ENCODE data around the gene OR5AR1.
"Not testable (repeated sequence)": the region's sequence is repeated elsewhere in the genome, so short reads cannot be mapped to it uniquely, and the experiment has no call there.

OR5AR1 gene

GRCh38 chr11:56663386-56663785, at the start of gene OR5AR1:
Gene OR5AR1, plus strand, starts transcription at chr11:56663686. Its CDS starts 0 bp downstream, at chr11:56663686.
- no peak for DNase-seq

- no peak for DNase-seq
Measured at GRCh38 chr11:56624661-56625110, 38.8 kb upstream of the OR5AR1 start.

GRCh38 chr11:56625946-56626345, 37.5 kb upstream of the OR5AR1 start:
- no peak for DNase-seq

GRCh38 chr11:56632329-56632728, 31.2 kb upstream of the OR5AR1 start:
- no peak for DNase-seq

- no peak for DNase-seq
Measured at GRCh38 chr11:56636861-56637260, 26.6 kb upstream of the OR5AR1 start.

- no peak for DNase-seq
Measured at GRCh38 chr11:56637500-56637899, 26.0 kb upstream of the OR5AR1 start.

- no peak for DNase-seq
Measured at GRCh38 chr11:56642339-56642738, 21.1 kb upstream of the OR5AR1 start, which contains the start of gene OR5AP2. Gene OR5AP2, minus strand, starts transcription at chr11:56642439. Its CDS starts 0 bp downstream, at chr11:56642439.

- DNase-seq, result no peak
Measured at GRCh38 chr11:56659755-56660154, 3.7 kb upstream of the OR5AR1 start.

- DNase-seq, result no peak
Measured at GRCh38 chr11:56670984-56671383, 7.5 kb downstream of the OR5AR1 start.

- no peak for DNase-seq
Measured at GRCh38 chr11:56688554-56689100, 25.1 kb downstream of the OR5AR1 start.

- not testable (repeated sequence) for DNase-seq
Measured at GRCh38 chr11:56691179-56691578, 27.7 kb downstream of the OR5AR1 start.

- no peak for DNase-seq
Measured at GRCh38 chr11:56693428-56693827, 29.9 kb downstream of the OR5AR1 start.

- no peak for DNase-seq
Measured at GRCh38 chr11:56698795-56699194, 35.3 kb downstream of the OR5AR1 start, which contains the start of gene OR9G1. Gene OR9G1, plus strand, starts transcription at chr11:56699095. Its CDS starts 1,293 bp downstream, at chr11:56700388.

GRCh38 chr11:56700242-56700913, 36.9 kb downstream of the OR5AR1 start:
- DNase-seq, result no peak

- no peak for DNase-seq
Measured at GRCh38 chr11:56700914-56701485, 37.5 kb downstream of the OR5AR1 start.

GRCh38 chr11:56705784-56706396, 42.4 kb downstream of the OR5AR1 start:
- DNase-seq, result no peak

GRCh38 chr11:56706486-56706885, 43.0 kb downstream of the OR5AR1 start:
- no peak for DNase-seq

GRCh38 chr11:56714206-56714605, 50.7 kb downstream of the OR5AR1 start:
- DNase-seq, result no peak
